Measurements from ENCODE around the gene HMGB4.

HMGB4 gene

DNA sequence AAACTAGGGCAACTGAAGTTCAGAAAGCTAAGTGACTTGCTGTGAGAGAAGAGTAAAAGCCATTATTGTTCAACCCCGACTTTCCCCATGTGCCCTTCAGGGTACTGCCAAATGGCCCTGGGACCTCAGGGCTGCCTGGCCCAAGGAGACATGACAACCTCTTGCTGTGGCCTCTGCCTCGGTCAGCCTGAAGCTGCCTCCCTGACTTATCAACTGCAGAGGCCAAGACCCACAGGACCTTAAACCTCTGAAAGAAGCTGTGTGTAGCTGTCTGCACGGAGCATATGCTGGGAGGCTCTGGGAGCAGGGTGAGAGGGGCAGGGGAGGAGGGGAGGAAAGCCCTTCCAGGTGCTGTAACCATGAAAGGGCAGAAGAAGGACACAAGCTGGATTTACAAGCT is 35.9 kb downstream of the HMGB4 start:
- no peak for DNase-seq

DNA sequence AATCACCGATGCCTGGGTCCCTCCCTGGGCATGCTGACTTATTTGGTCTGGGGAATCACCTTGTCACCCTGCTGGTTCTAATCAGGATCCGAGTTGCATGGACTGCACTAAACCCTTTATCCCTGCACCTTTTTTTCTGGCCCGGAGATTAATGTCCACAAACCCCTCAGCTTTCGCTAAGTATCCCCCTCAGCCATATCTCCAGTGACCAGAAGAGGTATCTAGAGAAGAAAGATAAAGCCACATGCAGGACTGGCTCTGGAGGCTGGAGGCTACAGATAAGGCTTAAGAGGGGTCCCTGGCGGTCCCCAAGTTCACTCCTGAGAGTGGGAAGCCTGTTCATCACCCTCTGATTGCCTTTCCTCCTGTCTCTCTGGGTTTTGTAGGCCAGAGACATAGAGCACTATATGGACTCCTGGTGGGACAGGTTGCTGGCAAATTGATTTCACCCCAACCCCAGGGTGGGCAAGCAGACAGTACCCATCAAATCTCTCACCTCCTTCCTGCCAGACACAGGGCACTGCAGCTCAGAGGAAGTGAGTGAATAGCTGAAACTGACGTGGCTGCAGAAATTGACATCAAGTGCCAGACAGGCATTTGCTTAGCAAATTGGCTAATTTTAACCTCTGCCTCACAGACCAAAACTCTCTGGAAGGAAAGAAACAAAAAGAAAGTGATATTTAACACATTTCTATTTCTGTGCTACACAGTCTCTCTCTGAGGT is 38.8 kb downstream of the HMGB4 start:
- no peak for DNase-seq

DNA sequence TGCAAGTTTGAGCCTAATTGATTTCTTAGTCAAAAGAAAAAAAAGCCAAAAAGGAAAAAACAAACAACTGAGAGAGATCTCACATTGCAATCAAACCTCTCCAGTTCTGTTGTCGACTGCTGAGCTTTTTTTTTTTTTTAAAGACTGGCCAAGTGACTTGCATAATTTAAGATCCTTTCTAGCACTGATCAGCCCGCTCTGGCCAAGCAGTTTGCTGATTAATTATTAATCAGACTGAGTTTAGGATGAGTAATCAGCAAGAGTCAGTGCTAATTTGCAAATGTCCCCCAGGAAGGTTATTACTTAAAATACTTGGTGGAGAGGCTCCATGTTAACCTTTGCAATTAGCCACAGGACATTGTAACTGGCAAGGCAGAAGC is 39.3 kb downstream of the HMGB4 start:
- no peak for DNase-seq

DNA sequence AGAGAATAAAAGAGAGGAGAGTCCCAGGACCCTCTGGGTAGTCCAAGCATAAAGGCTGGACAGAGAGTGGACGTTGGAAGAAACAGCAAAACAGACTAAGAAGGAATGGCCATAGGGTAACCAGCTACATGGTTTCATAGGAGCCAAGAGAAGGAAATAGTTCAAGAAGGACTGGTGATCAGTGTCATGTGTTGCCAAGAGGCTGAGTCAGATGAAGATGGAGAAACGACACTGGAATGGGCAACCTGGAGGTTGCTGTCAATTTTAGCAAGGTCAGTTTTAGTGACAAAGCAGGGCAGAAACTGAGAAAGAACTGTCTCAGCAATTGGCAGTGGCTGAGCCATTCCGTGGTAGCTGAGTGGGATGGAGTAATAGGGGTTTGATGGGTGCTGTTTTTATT is 41.4 kb downstream of the HMGB4 start:
- no peak for DNase-seq

DNA sequence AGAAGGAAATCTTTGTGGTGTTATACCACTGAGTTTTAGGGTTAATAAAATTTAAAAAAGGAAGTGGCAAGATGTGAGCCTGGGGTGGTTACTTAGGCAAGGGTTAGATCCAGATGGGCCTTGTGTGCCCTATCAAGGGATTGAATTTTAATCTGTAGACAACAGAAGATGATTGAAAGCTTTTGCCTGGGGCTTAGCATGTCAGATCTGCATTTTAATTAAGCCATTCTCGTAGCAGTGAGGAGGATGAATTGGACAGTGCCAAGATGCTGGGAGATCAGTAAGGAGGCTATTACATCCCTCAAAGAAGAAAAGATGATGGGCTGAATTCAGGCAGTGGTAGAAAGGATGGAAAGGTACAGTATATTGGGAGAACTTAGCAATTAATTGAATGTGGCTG is 42.3 kb downstream of the HMGB4 start:
- DNase-seq = no peak

DNA sequence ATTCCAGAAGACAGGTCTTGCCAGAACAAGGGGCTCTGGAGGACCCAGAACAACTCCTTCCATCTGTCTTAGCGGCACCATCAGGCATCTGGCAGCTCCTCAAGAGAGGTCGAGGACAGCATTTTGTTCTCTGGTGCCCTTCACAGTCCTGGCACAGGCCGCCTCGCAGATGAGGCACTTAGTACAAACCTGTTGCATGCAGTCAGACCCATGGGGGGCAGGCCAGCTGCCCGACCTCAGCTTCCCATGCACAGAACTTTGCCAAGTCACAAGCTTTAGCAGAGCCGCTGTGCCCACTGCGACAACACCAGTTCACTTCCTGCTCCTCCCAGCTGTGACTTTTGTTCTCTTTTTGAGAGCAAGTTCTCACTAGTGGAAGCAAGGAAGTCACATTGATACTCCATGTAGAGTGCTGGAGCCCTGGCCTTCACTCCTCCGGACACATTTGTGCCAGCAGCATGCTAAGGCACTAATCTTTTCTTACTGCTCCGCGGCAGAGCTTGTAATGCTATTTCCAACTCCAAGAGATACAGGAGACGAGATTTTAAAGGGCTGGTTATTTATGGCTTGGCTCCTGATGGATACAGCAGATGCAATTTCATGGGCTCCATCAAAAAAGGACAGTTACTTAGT is 44.6 kb downstream of the HMGB4 start:
- DNase-seq = no peak
